ENCODE data around the gene RAB3GAP2.
"Not testable (repeated sequence)": the region's sequence is repeated elsewhere in the genome, so short reads cannot be mapped to it uniquely, and the experiment has no call there.

RAB3GAP2 gene

DNA sequence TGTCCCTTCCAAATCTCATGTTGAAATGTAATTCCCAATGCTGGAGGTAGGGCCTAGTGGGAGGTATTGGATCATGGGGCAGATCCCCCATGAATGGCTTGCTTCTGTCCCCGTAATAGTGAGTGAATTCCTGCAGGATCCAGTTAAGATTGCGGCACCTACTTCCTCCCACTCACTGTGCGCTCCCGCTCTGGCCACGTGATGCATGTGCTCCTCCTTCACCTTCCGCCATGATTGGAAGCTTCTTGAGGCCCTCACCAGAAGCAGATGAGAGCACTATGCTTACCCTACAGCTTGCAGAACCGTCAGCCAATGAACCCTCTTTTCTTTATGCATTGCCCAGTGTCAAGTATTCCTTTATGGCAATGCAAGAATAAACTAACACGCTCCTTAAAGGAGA, 14.9 kb upstream of the RAB3GAP2 start:
- DNase-seq = no peak

DNA sequence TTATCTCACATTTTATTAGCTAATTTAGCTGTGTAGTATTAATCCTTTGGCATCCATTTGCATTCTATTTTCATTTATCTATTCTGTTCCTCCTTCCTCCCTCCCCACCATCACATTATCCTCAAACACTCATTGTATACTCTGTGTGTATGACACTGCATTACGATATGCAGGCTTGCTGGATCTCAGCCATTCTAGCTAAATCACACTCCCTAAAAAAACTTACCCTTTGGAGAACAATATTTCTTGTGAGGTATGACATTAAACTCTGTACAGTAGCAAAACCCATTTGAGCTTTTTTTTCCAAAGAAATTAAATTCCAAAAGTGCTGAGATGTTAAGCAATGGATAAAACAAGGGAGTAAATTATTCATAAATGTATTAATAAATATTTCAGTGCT, 11.4 kb upstream of the RAB3GAP2 start:
- DNase-seq = no peak

DNA sequence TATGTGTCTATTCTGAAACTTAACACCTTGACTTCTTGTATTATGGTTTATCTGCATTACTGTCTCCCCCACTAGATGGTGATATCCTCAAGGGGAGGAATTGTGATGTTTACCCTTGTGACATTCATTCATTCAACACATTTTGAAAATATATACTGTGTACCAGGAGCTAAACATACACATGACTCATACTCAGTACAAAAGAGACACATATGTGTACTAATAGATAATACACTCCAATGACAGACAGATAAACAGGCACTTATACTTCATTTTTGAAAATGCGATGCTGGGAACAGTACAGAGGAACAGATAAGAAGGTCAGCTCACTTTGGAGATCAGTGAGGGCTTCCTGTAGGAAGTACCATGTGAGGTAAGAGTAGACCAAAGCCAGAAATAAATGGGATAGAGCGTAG, 8.9 kb upstream of the RAB3GAP2 start:
- no peak for DNase-seq

DNA sequence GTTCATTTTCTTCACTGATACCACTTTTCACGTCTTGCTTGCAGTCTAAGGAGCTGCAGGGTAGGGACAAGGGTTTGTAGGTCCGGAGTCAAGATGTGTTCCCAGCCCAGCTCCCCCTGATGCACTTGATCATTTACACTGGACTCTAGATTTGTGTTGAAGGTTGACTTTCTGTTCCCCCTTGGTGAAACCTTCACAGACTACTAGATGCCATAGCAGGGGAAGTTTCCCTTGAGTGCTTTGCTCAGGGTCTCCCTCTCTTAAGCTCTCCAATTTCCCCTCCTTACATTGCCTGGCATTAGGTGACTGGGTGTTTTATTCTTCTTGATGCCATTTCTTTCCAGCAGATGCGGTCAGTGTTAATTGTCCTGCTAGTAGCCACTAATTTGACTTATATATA, 8.0 kb upstream of the RAB3GAP2 start:
- DNase-seq = no peak

DNA sequence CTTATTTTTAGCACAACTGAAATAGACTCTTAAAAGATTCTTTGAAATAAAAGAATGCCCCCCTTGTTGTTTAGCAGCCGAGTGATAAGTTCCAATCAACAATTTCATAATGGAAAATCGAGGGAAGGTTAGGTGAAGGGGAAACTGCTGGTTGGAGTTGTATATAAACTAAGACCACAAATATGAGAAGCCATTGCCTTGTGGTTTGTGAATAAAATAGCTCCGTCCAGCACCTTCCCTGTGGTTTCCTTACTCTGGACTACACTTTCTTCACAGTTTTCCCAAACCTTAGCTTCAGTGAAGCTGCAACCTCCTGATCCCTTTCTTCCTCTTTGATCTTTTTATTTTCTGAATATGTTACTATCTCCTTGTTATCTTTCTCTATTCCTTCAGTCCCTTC, 6.7 kb upstream of the RAB3GAP2 start:
- DNase-seq = no peak

DNA sequence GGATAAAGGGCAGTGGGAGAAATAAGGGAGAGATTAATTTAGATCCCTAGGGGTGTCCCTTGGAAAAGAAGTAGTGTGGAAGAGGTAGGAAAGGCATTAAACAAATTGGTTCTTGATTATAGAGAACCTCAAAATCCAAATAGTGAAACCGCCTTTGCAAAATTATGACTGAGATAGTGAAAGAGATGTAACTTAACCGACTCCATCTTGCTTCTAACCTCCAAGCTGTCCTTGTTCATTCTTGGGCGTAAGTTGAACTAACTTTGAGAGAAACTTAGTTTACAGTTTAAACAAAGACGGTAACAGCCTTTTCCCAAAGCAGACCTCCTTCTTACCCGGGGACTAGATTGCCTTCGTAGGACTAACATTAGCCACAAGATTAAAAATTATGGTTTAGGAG, 3.2 kb upstream of the RAB3GAP2 start:
- no peak for DNase-seq

DNA sequence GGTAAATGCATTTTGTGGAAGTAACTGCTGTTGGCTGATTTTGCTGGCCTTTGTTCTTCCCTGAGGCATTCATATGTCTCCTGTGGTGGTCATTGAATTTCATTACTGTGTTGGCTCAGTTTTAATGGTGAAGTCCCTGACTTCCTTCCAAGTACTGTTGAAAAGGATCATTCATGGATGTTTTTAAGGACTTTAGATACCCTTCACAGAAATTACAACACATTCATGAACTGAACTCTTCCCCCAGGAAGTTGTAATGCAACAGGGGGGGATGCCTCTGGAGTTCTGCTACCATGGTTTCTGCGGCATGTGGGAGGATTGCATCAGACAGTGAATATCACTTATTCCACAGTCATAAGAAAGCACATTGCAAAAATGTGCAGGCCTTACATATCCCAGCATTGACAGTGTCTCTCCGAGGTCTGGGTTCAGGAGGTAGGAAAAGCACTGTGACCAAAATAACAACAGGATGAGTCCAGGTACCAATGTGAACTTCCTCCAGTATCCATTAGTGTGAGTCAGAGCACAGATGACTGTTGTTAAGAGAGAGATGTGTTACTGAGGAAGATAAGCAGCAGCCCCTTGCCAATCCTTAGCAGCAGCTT, 2.1 kb upstream of the RAB3GAP2 start:
- DNase-seq = no peak

DNA sequence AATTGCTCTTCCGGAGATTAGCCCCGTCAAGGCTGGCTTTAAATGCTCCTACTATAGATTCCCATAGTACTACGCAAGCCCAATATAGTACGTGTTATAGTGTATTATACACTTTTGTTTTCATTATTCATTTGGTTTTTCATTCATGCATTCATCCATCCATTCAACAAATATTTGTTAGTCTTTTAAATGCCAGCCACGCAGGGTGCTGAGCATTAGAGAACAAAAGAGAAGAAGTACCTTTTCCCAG, 513 bp upstream of the RAB3GAP2 start:
- DNase-seq = no peak

DNA sequence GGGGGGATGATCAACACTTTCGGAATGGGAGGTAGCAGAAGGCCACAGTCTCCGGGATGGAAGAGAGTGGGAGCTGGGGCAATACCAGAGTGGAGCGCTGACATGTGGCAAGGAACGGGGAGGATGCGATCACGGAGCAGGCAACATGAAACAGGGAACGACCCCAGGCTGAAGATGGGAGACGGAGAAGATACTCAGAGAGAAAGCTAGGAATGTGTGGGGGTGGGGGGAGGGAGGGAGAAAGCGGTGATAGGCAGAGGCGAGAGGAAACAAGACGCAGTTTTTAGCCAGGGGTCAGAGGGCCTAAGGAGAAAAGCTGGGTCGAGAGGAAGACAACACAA, 577 bp downstream of the RAB3GAP2 start:
- DNase-seq = no peak

DNA sequence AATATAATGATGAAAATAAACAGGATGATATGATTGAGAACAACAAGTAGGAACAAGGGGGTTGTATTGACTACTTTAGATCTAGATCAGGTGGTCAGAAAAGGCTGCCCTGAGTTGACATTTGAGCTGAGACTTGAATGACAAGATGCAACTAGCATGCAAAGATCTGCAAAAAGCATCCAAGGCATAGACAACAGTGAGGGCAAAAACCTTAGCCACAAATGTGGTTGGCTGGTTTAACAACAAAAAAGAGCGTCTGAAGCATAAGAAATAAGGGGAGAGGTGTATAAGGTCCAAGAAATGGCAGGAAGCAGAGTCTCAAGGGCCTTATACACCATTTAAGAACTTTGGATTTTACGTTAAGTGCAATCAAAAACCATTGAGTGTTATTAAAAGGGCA, 3.2 kb downstream of the RAB3GAP2 start:
- no peak for DNase-seq

DNA sequence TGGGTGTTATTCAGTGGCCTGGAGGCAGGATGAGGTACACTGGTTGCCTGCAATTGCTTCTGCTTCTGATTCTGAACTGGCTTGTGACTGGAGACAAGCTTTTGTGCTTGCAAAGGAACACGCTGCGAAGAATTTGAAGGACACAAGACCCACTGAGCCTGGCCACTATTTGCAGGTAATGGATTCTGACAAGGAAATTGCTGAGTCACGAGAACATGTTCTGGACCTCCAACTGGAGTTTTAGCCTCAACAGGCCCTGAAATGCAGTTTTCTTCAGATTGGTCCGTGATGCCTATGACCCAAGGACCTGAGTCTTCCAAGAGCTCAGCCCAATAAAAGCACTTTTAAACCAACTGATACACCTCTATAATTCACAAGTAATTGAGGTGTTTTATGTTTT, 4.6 kb downstream of the RAB3GAP2 start:
- no peak for DNase-seq

DNA sequence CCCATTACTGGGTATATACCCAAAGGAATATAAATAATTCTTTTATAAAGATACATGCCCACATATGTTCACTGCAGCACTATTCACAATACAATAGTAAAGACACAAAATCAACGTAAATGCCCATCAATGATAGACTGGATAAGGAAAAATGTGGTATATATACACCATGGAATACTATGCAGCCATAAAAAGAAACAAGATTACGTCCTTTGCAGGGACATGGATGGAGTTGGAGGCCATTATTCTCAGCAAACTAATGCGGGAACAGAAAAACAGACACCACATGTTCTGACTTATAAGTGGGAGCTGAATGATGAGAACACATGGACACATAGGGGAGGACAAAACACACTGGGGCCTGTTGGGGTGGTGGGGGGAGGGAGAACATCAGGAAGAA, 12.0 kb downstream of the RAB3GAP2 start:
- not testable (repeated sequence) for DNase-seq

DNA sequence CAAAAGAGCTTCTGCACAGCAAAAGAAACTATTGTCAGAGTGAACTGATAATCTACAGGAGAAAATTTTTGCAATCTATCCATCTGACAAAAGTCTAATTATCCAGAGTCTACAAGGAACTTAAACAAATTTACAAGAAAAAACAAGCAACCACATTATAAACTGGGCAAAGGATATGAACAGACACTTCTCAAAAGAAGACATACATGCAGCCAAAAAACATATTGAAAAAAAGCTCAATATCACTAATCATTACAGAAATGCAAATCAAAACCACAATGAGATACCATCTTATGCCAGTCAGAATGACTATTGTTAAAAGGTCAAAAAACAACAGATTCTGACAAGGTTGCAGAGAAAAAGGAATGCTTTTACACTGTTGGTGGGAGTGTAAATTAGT, 12.5 kb downstream of the RAB3GAP2 start:
- not testable (repeated sequence) for DNase-seq

DNA sequence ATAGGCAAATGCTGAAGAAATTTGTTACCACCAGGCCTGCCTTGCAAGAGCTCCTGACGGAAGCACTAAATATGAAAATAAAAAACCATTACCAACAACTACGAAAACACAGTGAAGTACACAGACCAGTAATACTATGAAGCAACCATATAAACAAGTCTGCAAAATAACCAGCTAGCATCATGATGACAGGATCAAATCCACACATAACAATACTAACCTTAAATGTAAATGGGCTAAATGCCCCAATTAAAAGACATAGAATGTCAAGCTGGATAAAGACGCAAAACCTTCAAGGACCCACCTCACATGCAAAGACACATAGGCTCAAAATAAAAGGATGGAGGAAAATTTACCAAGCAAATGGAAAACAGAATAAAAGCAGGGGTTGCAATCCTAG, 16.1 kb downstream of the RAB3GAP2 start:
- not testable (repeated sequence) for DNase-seq

DNA sequence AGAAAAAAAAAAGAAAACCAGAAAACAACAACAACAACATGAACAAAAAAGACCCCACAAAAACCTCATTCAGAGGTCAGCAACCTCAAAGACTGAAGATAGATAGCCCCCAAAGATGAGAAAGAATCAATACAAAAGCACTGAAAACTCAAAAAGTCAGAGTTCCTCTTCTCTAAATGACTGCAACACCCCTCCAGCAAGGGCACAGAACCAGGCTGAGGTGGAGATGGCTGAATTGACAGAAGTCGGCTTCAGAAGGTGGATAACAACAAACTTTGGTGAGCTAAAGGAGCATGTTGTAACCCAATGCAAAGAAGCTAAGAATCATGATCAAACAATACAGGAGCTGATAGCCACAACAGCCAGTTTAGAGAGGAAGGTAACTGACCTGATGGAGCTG, 17.0 kb downstream of the RAB3GAP2 start:
- no peak for DNase-seq

DNA sequence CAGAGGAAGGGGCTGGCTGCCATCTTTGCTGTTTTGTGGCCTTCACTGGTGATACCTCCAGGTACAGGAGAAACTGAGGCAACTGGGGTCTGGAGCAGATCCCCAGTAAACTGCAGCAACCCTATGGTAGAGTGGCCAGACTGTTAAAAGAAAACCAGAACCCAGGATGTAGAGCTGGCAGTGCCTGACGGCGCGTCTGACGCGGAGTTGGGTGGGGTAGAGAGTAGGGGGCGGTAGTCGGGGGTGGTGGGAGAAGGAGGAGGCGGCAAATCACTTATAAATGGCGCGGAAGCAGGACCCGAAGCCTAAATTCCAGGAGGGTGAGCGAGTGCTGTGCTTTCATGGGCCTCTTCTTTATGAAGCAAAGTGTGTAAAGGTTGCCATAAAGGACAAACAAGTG, 19.0 kb downstream of the RAB3GAP2 start:
- not testable (repeated sequence) for DNase-seq

DNA sequence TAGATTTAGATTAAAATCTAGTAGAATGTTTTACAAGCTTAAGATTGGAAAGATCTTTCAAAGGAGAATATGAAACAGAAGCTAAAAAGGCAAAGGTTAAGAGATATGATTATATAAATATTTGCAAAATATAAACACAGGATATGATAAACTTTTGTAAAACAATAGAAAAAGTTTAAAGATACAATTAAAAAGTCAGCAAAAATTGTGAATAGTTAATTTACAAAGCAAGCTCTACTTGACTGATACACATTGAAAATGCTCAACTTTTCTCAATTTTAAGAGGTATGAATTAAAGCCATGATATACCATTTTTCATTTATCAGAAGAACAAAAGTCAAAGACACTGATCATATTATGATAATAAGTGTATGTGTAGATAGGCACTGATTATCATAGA, 21.0 kb downstream of the RAB3GAP2 start:
- no peak for DNase-seq

DNA sequence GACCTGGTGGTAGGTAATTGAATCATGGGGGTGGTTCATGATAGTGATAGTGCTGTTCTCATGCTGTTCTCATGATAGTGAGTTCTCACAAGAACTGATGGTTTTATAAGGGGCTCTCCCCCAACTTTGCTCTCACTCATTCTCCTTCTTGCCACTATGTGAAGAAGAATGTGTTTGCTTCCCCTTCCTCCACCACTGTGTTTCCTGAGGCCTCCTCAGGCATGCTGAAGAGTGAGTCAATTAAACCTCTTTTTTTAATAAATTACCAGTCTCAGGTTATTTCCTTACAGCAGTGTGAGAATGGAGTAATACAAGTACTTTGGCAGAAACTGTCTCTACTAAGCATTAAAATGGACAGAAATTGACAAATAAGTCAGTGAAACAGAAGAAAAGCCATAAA, 21.6 kb downstream of the RAB3GAP2 start:
- no peak for DNase-seq

DNA sequence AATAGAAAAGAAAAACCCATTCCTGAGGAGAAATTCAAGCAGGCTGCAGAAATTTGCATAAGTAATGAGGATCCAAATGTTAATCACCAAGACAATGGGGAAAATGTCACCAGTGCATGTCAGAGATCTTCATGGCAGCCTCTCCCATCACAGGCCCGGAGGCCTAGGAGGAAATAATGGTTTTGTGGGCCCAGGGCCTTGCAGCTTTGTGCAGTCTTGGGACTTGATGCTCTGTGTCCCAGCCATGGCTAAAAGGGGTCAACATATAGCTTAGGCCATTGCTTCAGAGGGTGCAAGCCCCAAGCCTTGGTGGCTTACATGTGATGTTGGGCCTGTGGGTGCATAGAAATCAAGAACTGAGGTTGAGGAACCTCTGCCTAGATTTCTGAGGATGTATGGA, 22.7 kb downstream of the RAB3GAP2 start:
- no peak for DNase-seq

DNA sequence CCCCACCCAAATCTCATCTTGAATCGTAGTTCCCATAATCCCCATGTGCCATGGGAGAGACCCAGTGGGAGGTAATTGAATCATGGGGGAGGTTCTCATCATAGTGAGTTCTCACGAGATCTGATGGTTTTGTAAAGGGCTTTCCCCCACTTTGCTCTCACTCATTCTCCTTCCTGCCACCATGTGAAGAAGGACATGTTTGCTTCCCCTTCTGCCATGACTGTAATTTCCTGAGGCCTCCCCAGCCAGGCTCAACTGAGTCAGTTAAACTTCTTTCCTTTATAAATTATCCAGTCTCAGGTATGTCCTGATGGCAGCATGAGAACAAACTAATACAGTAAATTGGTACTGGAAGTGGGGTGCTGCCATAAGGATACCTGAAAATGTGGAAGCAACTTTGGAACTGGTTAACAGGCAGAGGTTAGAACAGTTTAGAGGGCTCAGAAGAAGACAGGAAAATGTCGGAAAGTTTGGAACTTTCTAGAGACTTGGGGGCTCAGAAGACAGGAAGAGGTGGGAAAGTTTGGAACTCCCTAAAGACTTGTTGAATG, 23.5 kb downstream of the RAB3GAP2 start:
- DNase-seq = not testable (repeated sequence)

DNA sequence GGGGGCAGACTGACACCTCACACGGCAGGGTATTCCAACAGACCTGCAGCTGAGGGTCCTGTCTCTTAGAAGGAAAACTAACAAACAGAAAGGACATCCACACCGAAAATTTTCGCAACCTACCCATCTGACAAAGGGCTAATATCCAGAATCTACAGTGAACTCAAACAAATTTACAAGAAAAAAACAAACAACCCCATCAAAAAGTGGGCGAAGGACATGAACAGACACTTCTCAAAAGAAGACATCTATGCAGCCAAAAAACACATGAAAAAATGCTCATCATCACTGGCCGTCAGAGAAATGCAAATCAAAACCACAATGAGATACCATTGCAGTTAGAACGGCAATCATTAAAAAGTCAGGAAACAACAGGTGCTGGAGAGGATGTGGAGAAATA, 26.4 kb downstream of the RAB3GAP2 start:
- not testable (repeated sequence) for DNase-seq

DNA sequence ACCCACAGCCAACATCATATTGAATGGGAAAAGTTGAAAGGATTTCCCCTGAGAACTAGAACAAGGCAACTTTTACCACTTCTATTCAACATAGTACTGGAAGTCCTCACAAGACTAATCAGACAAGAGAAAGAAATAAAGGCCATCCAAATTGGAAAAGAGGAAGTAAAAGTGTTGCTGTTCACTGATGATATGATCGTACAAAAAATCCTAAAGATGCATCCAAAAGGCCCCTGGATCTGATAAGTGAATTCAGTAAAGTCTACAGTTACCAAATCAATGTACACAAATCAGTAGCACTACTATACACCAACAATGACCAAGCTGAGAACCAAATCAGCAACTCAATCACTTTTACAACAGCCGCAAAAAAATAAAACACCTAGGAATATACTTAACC, 28.3 kb downstream of the RAB3GAP2 start:
- no peak for DNase-seq

DNA sequence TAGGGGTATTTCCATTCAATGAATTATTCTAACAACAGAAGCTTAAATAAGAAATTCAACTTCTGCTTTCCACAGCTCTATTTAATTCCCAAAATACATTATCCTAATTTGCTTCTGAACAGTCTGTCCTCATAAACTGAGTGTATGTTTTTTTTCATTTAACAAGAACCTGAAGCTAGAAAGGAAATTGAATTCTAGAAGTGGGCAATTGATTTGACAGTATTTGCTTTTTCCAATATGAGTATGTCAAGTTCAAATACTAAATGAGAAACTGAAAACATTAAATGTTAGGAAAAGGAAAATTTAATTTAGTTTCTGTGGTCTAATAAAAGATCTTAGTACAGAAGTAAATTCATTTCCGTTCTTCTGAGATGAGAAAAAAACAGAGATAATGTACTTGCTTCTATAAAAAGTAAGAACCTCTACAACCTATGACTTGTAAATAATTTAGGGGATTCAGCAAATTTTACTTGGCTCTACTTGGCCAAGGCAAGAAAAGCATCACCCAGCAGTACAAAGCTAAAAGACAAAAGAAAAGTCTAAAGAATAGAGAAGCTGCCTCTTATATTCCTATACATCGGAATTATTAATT, 31.1 kb downstream of the RAB3GAP2 start:
- no peak for DNase-seq

DNA sequence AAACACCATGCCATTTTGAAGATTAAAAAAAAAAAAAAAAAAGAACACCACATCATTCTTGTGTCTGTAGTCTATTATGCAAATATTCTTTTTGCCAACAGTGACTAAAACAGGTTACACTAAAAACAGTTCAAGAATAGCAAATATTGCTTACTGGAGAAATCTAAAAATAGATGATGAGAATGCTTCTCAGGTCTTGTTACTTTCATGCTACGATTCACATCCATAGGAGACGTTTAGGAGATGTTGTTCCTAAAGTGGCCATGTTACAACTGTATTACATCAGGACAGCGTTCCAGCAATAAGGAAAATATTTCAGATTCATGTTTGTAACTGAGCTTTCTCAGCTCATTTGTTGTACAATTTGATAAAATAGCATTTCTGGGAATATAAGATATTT, 32.3 kb downstream of the RAB3GAP2 start:
- DNase-seq = no peak

DNA sequence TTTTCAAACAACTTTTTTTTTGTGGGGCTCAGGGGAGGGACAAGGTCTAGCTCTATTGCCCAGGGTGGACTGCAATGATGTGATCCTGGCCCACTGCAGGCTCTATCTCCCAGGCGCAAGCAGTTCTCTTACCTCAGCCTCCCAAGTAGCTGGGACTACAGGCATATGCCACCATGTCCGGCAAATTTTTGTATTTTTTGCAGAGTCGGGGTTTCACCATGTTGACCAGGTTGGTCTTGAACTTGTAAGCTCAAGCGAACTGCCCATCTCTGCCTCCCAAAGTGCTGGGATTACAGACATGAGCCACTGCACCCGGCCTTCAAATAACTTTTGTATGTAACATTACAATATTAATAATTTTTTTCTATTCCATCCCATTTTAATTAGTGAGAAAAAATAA, 33.0 kb downstream of the RAB3GAP2 start:
- DNase-seq = no peak

DNA sequence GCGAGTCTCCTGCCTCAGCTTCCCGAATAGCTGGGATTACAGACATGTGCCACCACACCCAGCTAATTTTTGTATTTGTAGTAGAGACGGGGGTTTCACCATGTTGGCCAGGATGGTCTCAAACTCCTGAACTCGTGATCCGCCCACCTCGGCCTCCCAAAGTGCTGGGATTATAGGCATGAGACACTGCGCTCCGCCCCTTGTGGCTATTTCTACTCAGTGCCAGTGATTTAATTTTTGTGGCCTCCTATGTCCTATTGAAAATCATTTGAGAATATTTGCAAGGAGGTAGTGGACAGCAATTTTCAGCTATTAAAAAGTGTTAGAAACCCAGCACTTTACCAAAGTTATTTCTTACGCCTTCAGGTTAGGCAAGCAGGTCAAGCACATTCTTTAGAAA, 36.0 kb downstream of the RAB3GAP2 start:
- not testable (repeated sequence) for DNase-seq

Data from activated gamma-delta T cell treated with Interleukin-2 at 50 U/mL for 16 hours (primary cell).